Testis (tissue), 2 donors: ENCODE measurements around the gene RPUSD3.

Experiments used
- POLR2A ChIP-seq: fragments of 450-650 bp; IDR thresholded peaks from one replicate; pipeline ENCODE4 v1.6.1; 2017; ENCODE audit warnings: antibody characterized with exemption, mild to moderate bottlenecking, moderate library complexity
- TF ChIP-seq, protein P1 (sequence below), 3 experiments: fragments of 450-650 bp in 2 of 3; fragments of 200-600 bp in 1 of 3; sonication (generic) in 1 of 3; IDR thresholded peaks; one replicate each; pipeline ENCODE4 v1.5.1; 2016 to 2019; ENCODE audit warnings: antibody characterized with exemption in 3 of 3, mild to moderate bottlenecking in 2 of 3, moderate library complexity in 1 of 3

DNA sequence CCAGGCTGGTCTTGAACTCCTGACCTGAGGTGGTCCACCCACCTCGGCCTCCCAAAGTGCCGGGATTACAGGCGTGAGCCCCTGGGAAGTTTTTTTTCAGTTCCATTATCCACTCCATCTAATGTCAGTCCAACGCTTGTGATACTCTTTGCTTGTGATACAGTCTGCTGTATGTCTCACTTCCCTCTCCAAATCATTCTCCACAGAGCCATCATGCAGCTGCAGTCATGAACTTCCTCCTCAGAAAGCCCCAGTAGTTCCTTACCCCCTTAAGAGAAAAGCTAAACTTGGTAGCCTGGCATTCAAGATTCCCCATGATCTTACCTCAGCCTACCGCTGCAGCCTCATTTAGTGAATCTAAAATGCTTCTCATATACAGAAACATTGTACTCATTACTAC, 48.6 kb downstream of the RPUSD3 start:
- TF ChIP-seq POLR2A: no peak
- TF ChIP-seq, protein P1, sequence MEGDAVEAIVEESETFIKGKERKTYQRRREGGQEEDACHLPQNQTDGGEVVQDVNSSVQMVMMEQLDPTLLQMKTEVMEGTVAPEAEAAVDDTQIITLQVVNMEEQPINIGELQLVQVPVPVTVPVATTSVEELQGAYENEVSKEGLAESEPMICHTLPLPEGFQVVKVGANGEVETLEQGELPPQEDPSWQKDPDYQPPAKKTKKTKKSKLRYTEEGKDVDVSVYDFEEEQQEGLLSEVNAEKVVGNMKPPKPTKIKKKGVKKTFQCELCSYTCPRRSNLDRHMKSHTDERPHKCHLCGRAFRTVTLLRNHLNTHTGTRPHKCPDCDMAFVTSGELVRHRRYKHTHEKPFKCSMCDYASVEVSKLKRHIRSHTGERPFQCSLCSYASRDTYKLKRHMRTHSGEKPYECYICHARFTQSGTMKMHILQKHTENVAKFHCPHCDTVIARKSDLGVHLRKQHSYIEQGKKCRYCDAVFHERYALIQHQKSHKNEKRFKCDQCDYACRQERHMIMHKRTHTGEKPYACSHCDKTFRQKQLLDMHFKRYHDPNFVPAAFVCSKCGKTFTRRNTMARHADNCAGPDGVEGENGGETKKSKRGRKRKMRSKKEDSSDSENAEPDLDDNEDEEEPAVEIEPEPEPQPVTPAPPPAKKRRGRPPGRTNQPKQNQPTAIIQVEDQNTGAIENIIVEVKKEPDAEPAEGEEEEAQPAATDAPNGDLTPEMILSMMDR (IDR thresholded peaks at IDR 0.05): no peak
